ENCODE measurements around the gene TJP2. TPM values are rescaled to one million over a fixed set of nuclear protein-coding genes. Genes with fewer than 3 reads are reported as not detected.

TJP2 gene
- total RNA-seq, 4 donors from 2014 or later: 137 to 191 (median 167) TPM

DNA sequence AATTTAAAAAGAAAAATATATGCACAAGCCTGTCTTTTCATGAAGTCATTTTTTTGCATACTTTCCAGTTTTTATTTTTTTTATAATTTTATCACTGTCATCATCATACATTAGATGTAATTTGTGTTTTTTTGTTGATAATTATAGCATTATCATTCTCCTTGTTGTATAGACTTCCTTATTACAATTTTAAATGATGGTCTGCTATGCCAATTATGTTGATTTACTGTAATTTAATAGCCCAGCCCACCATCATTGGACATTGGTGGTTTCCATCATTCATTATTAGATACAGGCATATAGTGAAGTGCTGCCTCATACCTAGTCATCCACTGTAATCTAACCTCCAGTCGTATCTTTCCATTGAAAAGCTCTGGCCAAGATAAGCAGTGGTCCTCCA lies 3.8 kb upstream of the TJP2 start:
- no peak overlapping the region for H3K4me3 ChIP-seq (ENCODE audit: low read depth, poor library complexity, severe bottlenecking)
- TF ChIP-seq POLR2A (IDR thresholded peaks at IDR 0.05): no peak
- TF ChIP-seq, protein P1, sequence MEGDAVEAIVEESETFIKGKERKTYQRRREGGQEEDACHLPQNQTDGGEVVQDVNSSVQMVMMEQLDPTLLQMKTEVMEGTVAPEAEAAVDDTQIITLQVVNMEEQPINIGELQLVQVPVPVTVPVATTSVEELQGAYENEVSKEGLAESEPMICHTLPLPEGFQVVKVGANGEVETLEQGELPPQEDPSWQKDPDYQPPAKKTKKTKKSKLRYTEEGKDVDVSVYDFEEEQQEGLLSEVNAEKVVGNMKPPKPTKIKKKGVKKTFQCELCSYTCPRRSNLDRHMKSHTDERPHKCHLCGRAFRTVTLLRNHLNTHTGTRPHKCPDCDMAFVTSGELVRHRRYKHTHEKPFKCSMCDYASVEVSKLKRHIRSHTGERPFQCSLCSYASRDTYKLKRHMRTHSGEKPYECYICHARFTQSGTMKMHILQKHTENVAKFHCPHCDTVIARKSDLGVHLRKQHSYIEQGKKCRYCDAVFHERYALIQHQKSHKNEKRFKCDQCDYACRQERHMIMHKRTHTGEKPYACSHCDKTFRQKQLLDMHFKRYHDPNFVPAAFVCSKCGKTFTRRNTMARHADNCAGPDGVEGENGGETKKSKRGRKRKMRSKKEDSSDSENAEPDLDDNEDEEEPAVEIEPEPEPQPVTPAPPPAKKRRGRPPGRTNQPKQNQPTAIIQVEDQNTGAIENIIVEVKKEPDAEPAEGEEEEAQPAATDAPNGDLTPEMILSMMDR (IDR thresholded peaks at IDR 0.05): no peak
- intact Hi-C loops (cut with DNase I; ENCODE audit: low total_unique reads): loop anchor here (10.0 kb wide), 1 partner anchor 45 kb away; no protein-coding TSS in a partner anchor
- no peak for DNase-seq (ENCODE audit: low spot score in 2 of 2)
- 77 to 81% methylated on average over 1 of the region's 1 CpG for WGBS, 2 donors

DNA sequence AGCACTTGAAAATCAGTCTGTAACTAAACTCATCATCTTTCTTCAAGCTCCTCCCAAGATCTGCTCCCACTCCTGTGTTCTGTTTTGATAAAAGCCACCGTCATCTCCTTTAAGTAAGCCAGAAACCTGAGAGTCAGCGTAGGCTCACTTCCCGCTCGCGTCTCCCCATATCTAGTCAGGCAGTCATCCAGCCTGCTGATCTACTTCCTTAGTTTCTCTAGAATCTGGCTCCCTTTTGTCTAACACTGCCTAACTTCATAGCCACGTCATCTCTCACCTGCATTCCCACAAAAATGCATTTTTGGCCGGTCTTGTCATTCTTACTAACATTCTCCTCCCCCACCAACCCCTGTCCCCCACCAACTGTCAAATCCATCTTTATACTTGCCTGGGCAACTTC lies 3.0 kb upstream of the TJP2 start:
- peak in 1 of 2 donors; percentile 52 for DNase-seq (ENCODE audit: low spot score in 2 of 2)
- H3K4me3 ChIP-seq (ENCODE audit: low read depth, poor library complexity, severe bottlenecking): no peak overlapping the region
- intact Hi-C loops (cut with DNase I; ENCODE audit: low total_unique reads): loop anchor here (10.0 kb wide), 1 partner anchor 46 kb away; no protein-coding TSS in a partner anchor
- no peak for TF ChIP-seq POLR2A (IDR thresholded peaks at IDR 0.05)
- TF ChIP-seq, protein P1 (IDR thresholded peaks at IDR 0.05): no peak
- 34 to 61% methylated on average over 7 of the region's 7 CpGs for WGBS, 2 donors

DNA sequence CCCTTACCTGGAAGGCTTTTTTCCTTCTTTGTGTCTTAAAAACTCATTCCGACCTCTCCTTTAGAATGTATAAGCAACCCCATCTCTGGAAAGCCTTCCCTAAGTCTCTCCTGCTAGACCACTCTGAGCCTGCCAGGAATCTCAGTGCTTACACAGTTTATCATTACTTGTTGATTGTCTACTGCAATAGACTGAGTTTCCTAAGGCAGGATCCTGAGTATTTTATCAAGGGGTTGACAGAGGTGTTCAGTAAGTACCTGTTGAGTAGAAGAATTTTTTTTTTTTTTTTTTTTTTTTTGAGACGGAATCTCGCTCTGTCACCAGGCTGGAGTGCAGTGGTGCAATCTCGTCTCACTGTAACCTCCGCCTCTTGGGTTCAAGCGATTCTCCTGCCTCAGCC lies 2.6 kb upstream of the TJP2 start:
- H3K4me3 ChIP-seq (ENCODE audit: low read depth, poor library complexity, severe bottlenecking): no peak overlapping the region
- WGBS, 2 donors: 87 to 92% methylated on average over 6 of the region's 6 CpGs
- DNase-seq (ENCODE audit: low spot score in 2 of 2): no peak
- intact Hi-C loops (cut with DNase I; ENCODE audit: low total_unique reads): loop anchor here (10.0 kb wide), 1 partner anchor 47 kb away; no protein-coding TSS in a partner anchor
- TF ChIP-seq, protein P1 (IDR thresholded peaks at IDR 0.05): no peak
- TF ChIP-seq POLR2A (IDR thresholded peaks at IDR 0.05): no peak

DNA sequence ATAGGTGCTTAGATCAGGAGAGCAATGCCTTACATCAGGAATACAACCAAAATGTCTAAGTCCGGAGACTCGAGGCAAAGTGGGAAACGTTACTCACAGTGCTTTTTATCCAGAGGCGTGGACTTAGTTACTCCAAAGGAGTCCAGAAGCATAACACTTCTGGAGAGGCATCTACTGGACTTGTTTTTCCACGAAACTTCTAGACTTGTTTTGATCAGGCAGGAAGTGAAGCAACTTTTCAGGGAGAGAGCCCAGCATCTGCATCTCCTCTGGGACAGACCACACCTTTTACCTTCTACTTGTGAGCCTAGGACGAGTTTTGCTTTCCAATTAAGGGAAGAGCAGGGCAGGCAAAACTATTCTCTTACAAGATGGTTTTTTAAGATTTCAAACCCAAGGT lies 1.2 kb upstream of the TJP2 start:
- TF ChIP-seq POLR2A (IDR thresholded peaks at IDR 0.05): no peak
- TF ChIP-seq, protein P1 (IDR thresholded peaks at IDR 0.05): no peak
- H3K4me3 ChIP-seq (ENCODE audit: low read depth, poor library complexity, severe bottlenecking): no peak overlapping the region
- no peak for DNase-seq (ENCODE audit: low spot score in 2 of 2)
- WGBS, 2 donors: 49 to 57% methylated on average over 6 of the region's 6 CpGs
- intact Hi-C loops (cut with DNase I; ENCODE audit: low total_unique reads): loop anchor here (10.0 kb wide), 1 partner anchor 48 kb away; no protein-coding TSS in a partner anchor

DNA sequence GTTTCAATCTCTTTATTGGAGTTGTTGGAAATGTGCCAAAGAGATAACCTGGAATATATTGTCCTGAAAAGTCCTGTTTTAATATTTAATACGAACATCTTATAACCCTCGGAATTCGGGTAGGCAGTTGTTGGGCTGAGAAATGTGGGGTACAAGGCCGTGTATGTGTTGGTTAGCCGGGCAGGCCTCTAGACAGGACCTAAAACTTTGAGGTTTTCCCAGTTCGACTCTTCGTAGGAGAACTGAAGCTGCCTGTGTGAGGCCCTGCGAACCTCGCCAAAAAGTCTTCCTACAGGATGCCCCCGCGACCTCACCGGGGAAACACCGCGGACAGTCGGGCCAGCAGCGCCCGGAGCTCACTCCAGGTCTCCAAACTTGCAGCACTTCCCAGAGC lies 583 bp upstream of the TJP2 start:
- 5 to 8% methylated on average over 17 of the region's 17 CpGs for WGBS, 2 donors
- no peak for DNase-seq (ENCODE audit: low spot score in 2 of 2)
- no peak for TF ChIP-seq POLR2A (IDR thresholded peaks at IDR 0.05)
- TF ChIP-seq, protein P1 (IDR thresholded peaks at IDR 0.05): no peak
- H3K4me3 ChIP-seq (ENCODE audit: low read depth, poor library complexity, severe bottlenecking): peak overlapping the region; percentile 50
- intact Hi-C loops (cut with DNase I; ENCODE audit: low total_unique reads): loop anchor here (10.0 kb wide), 1 partner anchor 49 kb away; no protein-coding TSS in a partner anchor

All from lower leg skin (tissue), 4 donors.